Memory B cell (primary cell): Measurements from ENCODE around the gene OPCML.

ENCODE experiments used
- ATAC-seq: fragments of 150-1000 bp; cut with Tn5 transposase; 2 replicates; pipeline ENCODE4 v1.10.0; 2021; ENCODE audit warnings: low read depth, mild to moderate bottlenecking, moderate library complexity
- DNase-seq, 2 donors: peaks; one replicate each; pipeline ENCODE4 v3.0.0; 2022; ENCODE audit warnings: low spot score in 2 of 2
- H3K27ac Mint-ChIP-seq: one replicate; pipeline ENCODE4 v1.8.0; 2022; ENCODE audit warnings: mild to moderate bottlenecking, moderate library complexity, mixed read lengths
- H3K27me3 Mint-ChIP-seq: one replicate; pipeline ENCODE4 v1.8.0; 2022; ENCODE audit warnings: mixed read lengths
- H3K36me3 Mint-ChIP-seq: one replicate; pipeline ENCODE4 v1.8.0; 2022; ENCODE audit warnings: mild to moderate bottlenecking, mixed read lengths
- H3K4me1 Mint-ChIP-seq: one replicate; pipeline ENCODE4 v1.8.0; 2022; ENCODE audit warnings: mixed read lengths
- H3K4me3 Mint-ChIP-seq: one replicate; pipeline ENCODE4 v1.8.0; 2022; ENCODE audit warnings: mild to moderate bottlenecking, moderate library complexity, mixed read lengths
- H3K9me3 Mint-ChIP-seq: one replicate; pipeline ENCODE4 v1.8.0; 2022; ENCODE audit warnings: mixed read lengths

Gene OPCML

GRCh38 chr11:132717824-132718223, 814.5 kb downstream of the OPCML start:
- DNase-seq (no peak), ATAC-seq (no peak)
- Mint-ChIP-seq H3K4me3 (no peak overlapping the region), H3K4me1 (peaks cover 3% of the 10 kb centered on the region), H3K27me3 (no peaks in the 10 kb centered on the region), H3K27ac (no peak overlapping the region), H3K9me3 (no peaks in the 10 kb centered on the region), H3K36me3 (no peaks in the 10 kb centered on the region)

DNA sequence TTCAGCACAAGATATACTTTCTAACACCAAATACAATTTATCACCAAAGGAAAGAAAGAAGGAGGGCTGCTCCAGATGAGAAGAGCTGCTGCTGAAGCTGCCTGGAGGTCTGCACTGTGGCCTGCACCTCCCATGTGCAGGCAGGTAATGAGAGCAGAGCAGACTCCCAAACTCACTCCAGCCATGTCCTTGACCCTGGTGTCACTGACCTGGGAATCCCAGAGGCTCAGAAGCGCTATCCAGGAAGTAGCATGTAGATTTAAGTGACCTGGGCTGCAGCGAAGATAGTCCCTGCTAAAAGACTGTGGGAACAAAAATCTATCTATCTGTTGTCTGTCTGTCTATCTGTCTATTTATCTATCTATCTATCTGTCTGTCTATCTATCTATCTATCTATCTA, 816.3 kb downstream of the OPCML start:
- DNase-seq: no peak

DNA sequence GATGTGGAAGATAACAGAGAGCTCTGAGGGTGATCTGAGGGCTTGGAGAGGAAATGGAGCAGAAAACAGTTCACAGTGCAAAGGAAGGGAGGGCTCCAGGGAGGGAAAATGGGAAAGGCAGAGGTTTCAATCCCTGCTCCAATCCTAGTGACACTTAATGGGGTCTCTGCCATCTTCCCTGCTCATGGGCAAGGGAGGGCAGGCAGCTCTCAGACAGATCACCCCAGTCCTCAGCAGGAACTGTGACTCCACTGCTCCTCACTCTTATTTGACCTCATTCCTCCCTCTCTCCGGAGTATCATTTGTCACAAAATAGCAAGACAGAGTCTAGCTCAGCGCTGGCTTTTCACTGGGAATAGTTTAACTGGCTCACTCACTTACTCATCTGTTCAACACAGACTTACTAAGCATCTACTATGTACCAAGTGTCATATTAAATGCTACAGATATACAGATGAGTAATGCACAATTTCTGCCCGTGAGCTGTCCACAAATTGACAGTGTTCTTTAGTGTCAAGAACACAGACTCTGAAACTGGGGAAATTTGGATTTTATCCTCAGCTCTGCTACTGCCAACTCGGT, 817.4 kb downstream of the OPCML start:
- ATAC-seq (no peak), DNase-seq (no peak)
- peaks cover 3% of the 10 kb centered on the region for H3K4me1 Mint-ChIP-seq
- no peaks in the 10 kb centered on the region for H3K27me3 Mint-ChIP-seq
- no peaks in the 10 kb centered on the region for H3K9me3 Mint-ChIP-seq
- H3K4me3 Mint-ChIP-seq: no peak overlapping the region
- no peak overlapping the region for H3K27ac Mint-ChIP-seq
- no peaks in the 10 kb centered on the region for H3K36me3 Mint-ChIP-seq

More for the DNA sequence above, 816.3 kb downstream of the OPCML start:
- H3K9me3 Mint-ChIP-seq: no peaks in the 10 kb centered on the region
- H3K4me1 Mint-ChIP-seq: peaks cover 3% of the 10 kb centered on the region
- no peaks in the 10 kb centered on the region for H3K36me3 Mint-ChIP-seq
- no peak overlapping the region for H3K27ac Mint-ChIP-seq
- no peak overlapping the region for H3K4me3 Mint-ChIP-seq
- ATAC-seq: no peak
- H3K27me3 Mint-ChIP-seq: no peaks in the 10 kb centered on the region

DNA sequence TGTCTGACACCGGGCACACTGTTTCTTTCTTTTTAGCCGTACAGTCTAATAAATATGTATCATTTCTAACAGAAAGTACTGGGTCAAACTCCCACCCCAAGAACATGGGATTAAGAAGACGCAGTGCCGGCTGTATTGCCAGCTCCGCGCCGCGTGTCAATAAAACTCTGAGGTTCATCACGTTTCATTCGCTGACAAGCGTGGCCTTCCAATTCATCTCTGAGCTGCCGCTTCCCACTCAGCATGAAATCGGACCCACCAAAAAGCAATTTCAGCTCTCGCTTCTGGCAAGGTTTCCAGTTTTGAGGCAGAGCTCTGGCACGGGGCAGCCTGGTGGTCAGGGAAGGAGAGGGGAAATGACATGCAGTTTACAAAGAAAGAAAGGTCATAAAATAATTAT, 819.8 kb downstream of the OPCML start:
- H3K4me3 Mint-ChIP-seq: no peak overlapping the region
- DNase-seq (no peak), ATAC-seq (no peak)
- no peaks in the 10 kb centered on the region for H3K4me1 Mint-ChIP-seq
- no peak overlapping the region for H3K27ac Mint-ChIP-seq
- no peaks in the 10 kb centered on the region for H3K9me3 Mint-ChIP-seq
- no peaks in the 10 kb centered on the region for H3K36me3 Mint-ChIP-seq
- no peaks in the 10 kb centered on the region for H3K27me3 Mint-ChIP-seq

DNA sequence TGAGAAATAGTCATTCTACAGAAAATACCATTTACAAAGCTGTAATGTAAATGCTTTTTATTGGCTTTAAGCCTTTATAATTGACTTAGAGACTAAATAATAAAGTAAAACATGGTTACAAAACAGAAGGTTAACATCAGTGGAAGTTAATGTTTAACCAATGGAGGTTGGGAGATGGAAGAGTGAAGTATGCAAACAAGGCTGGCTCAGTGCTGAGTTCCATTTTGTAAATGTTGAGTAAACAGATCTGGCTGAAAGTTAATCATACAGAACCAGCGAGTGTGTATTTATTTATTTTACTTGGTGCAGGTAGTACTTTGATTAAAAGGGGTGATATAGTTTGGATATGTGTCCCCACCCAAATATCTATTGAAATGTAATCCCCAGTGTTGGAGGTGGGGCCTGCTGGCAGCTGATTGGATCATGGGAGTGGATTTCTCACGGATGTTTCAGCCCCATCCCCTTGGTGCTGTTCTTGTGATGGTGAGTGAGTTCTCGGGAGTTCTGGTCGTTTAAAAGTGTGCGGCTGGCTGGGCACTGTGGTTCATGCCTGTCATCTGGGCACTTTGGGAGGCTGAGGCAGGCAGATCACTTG, 827.4 kb downstream of the OPCML start:
- H3K27ac Mint-ChIP-seq: no peak overlapping the region
- ATAC-seq: no peak
- DNase-seq: no peak
- no peak overlapping the region for H3K4me3 Mint-ChIP-seq
- H3K27me3 Mint-ChIP-seq: no peaks in the 10 kb centered on the region
- H3K9me3 Mint-ChIP-seq: peaks cover 18% of the 10 kb centered on the region
- H3K36me3 Mint-ChIP-seq: no peaks in the 10 kb centered on the region
- H3K4me1 Mint-ChIP-seq: no peaks in the 10 kb centered on the region

GRCh38 chr11:132692891-132693290, 839.4 kb downstream of the OPCML start:
- Mint-ChIP-seq H3K9me3 (peaks cover 8% of the 10 kb centered on the region), H3K27me3 (no peaks in the 10 kb centered on the region), H3K27ac (no peak overlapping the region), H3K36me3 (no peaks in the 10 kb centered on the region), H3K4me1 (no peaks in the 10 kb centered on the region), H3K4me3 (no peak overlapping the region)
- ATAC-seq (no peak), DNase-seq (no peak)

GRCh38 chr11:132691848-132692550, 840.3 kb downstream of the OPCML start:
- Mint-ChIP-seq H3K4me1 (no peaks in the 10 kb centered on the region), H3K27ac (no peak overlapping the region), H3K36me3 (no peaks in the 10 kb centered on the region), H3K4me3 (no peak overlapping the region), H3K9me3 (peaks cover 2% of the 10 kb centered on the region), H3K27me3 (no peaks in the 10 kb centered on the region)
- DNase-seq: no peak
- ATAC-seq: no peak

DNA sequence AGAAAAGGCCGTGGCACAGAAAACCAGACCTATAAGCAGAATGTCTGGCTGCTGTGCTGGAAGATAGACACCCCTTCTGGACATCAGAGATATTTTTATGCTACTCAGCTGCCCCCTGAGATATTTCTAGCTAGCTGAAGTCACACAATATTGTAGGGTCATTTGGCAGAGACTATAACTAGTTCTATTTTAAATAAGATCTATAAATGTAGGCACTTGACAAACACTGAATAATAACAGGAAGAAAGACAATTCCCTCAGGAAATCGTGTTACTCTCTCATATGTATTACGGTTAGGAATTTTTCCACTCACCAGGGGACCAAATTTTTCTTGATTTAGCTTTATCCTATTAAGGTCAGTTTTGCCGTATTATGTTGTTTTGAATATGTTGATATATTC, 845.4 kb downstream of the OPCML start:
- DNase-seq (no peak), ATAC-seq (no peak)
- Mint-ChIP-seq H3K4me1 (no peaks in the 10 kb centered on the region), H3K9me3 (no peaks in the 10 kb centered on the region), H3K27me3 (no peaks in the 10 kb centered on the region), H3K36me3 (no peaks in the 10 kb centered on the region), H3K27ac (no peak overlapping the region), H3K4me3 (no peak overlapping the region)

DNA sequence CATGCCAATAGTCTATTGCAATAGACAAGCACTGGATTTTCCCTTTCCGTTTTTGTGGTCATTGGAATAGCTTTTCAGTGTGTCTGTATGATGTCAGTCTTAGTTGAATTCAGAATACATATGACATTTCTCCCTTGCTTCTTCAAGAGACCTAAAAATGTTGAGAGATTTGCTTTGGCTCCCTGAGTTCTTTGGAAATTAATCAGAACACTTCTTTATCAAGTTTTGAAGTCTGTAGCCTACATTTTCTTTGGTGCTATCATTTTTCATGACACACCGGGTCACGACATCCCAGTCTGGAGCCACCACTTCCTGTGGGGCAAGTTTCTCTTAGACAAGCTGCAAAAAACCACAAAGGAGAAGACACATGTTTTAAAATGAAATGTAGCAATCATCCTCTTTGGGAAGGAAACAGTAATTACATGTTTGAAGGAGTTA, 847.1 kb downstream of the OPCML start:
- ATAC-seq: no peak
- no peak overlapping the region for H3K27ac Mint-ChIP-seq
- no peak overlapping the region for H3K4me3 Mint-ChIP-seq
- no peaks in the 10 kb centered on the region for H3K4me1 Mint-ChIP-seq
- H3K9me3 Mint-ChIP-seq: peaks cover 2% of the 10 kb centered on the region
- no peak for DNase-seq
- no peaks in the 10 kb centered on the region for H3K27me3 Mint-ChIP-seq
- no peaks in the 10 kb centered on the region for H3K36me3 Mint-ChIP-seq

DNA sequence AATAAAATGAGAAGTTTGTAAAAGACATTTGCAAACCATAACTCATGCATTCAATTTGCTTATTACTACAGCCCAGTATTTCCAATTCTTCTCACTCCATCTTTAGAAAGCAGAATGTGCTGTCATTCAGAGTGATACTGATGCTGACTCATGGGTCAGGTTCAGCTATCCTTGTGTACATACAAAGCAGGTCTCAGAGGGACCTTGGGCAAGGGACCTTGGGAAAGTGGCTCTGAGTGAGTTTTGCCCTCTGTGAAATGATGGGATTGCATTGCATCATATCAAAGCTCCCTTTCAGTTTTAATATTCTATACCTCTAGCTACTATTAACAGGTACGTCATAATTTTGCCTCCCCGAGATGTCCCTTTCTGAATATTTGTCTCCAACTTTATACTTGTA, 848.7 kb downstream of the OPCML start:
- H3K9me3 Mint-ChIP-seq: peaks cover 2% of the 10 kb centered on the region
- no peaks in the 10 kb centered on the region for H3K4me1 Mint-ChIP-seq
- H3K27me3 Mint-ChIP-seq: no peaks in the 10 kb centered on the region
- ATAC-seq (no peak), DNase-seq (no peak)
- H3K27ac Mint-ChIP-seq: no peak overlapping the region
- H3K4me3 Mint-ChIP-seq: no peak overlapping the region
- no peaks in the 10 kb centered on the region for H3K36me3 Mint-ChIP-seq

- no peak overlapping the region for H3K4me3 Mint-ChIP-seq
- DNase-seq (no peak), ATAC-seq (no peak)
- no peaks in the 10 kb centered on the region for H3K36me3 Mint-ChIP-seq
- H3K27me3 Mint-ChIP-seq: no peaks in the 10 kb centered on the region
- peaks cover 3% of the 10 kb centered on the region for H3K9me3 Mint-ChIP-seq
- no peaks in the 10 kb centered on the region for H3K4me1 Mint-ChIP-seq
- H3K27ac Mint-ChIP-seq: no peak overlapping the region
These were observed 850.3 kb downstream of the OPCML start for GRCh38 chr11:132681971-132682370.

GRCh38 chr11:132680584-132680983, 851.7 kb downstream of the OPCML start:
- Mint-ChIP-seq H3K36me3 (no peaks in the 10 kb centered on the region), H3K4me1 (no peaks in the 10 kb centered on the region), H3K9me3 (peaks cover 3% of the 10 kb centered on the region), H3K27ac (no peak overlapping the region), H3K27me3 (no peaks in the 10 kb centered on the region), H3K4me3 (no peak overlapping the region)
- ATAC-seq: no peak
- no peak for DNase-seq

- DNase-seq (no peak), ATAC-seq (no peak)
- H3K9me3 Mint-ChIP-seq: peaks cover 3% of the 10 kb centered on the region
- H3K4me3 Mint-ChIP-seq: no peak overlapping the region
- H3K27ac Mint-ChIP-seq: no peak overlapping the region
- H3K27me3 Mint-ChIP-seq: no peaks in the 10 kb centered on the region
- H3K36me3 Mint-ChIP-seq: no peaks in the 10 kb centered on the region
- no peaks in the 10 kb centered on the region for H3K4me1 Mint-ChIP-seq
These were observed 858.1 kb downstream of the OPCML start for GRCh38 chr11:132674151-132674550.

- no peaks in the 10 kb centered on the region for H3K4me1 Mint-ChIP-seq
- ATAC-seq (no peak), DNase-seq (no peak)
- no peak overlapping the region for H3K27ac Mint-ChIP-seq
- no peak overlapping the region for H3K4me3 Mint-ChIP-seq
- no peaks in the 10 kb centered on the region for H3K27me3 Mint-ChIP-seq
- peaks cover 5% of the 10 kb centered on the region for H3K9me3 Mint-ChIP-seq
- no peaks in the 10 kb centered on the region for H3K36me3 Mint-ChIP-seq
These were observed 860.4 kb downstream of the OPCML start for GRCh38 chr11:132671851-132672370.
